Mammary epithelial cell (primary cell): ENCODE data around the gene NUAK1.

Experiments used
- CTCF ChIP-seq, 2 donors: IDR thresholded peaks in 1 of 2; conservative IDR thresholded peaks in 1 of 2; 2 replicates each; pipeline ENCODE4 v1.5.1; 2011 to 2012; ENCODE audit warnings: inconsistent platforms in 2 of 2, low read length in 2 of 2, mild to moderate bottlenecking in 2 of 2, control low read depth in 1 of 2, low read depth in 1 of 2; ENCODE audit not compliant: insufficient read depth in 1 of 2; ENCODE audit errors: extremely low read depth in 1 of 2
- EZH2 ChIP-seq: IDR thresholded peaks from 2 replicates; pipeline ENCODE4 v1.6.1; 2012; ENCODE audit warnings: low read length, inconsistent platforms, borderline replicate concordance

- TF ChIP-seq EZH2 (no peak), CTCF (conservative IDR thresholded peaks at IDR 0.05 in 1 of 2, IDR thresholded peaks at IDR 0.05 in 1 of 2; ENCODE audit: extremely low read depth in 1 of 2, insufficient read depth in 1 of 2, low read depth in 1 of 2, low read length in 2 of 2) (no peak)
These were observed 65.6 kb downstream of the NUAK1 start for GRCh38 chr12:106073179-106073578.
